ENCODE data around the gene OR2T11.

The OR2T11 gene

GRCh38 chr1:248597589-248597988 lies 37.3 kb downstream of the OR2T11 start, which contains the start of gene OR2T10:
Gene OR2T10, minus strand, starts transcription at chr1:248597700. Its CDS starts 3,932 bp downstream, at chr1:248593768.
- DNase-seq (ENCODE audit: low read depth): no peak
- TF ChIP-seq, protein P1, sequence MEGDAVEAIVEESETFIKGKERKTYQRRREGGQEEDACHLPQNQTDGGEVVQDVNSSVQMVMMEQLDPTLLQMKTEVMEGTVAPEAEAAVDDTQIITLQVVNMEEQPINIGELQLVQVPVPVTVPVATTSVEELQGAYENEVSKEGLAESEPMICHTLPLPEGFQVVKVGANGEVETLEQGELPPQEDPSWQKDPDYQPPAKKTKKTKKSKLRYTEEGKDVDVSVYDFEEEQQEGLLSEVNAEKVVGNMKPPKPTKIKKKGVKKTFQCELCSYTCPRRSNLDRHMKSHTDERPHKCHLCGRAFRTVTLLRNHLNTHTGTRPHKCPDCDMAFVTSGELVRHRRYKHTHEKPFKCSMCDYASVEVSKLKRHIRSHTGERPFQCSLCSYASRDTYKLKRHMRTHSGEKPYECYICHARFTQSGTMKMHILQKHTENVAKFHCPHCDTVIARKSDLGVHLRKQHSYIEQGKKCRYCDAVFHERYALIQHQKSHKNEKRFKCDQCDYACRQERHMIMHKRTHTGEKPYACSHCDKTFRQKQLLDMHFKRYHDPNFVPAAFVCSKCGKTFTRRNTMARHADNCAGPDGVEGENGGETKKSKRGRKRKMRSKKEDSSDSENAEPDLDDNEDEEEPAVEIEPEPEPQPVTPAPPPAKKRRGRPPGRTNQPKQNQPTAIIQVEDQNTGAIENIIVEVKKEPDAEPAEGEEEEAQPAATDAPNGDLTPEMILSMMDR (conservative IDR thresholded peaks at IDR 0.05; ENCODE audit: low read depth, low read length): no peak

GRCh38 chr1:248596615-248597014 lies 38.3 kb downstream of the OR2T11 start:
- H3K4me3 ChIP-seq (ENCODE audit: low read length): no peak overlapping the region
- DNase-seq (ENCODE audit: low read depth): no peak
- TF ChIP-seq, protein P1 (conservative IDR thresholded peaks at IDR 0.05; ENCODE audit: low read depth, low read length): no peak

More at GRCh38 chr1:248597589-248597988, 37.3 kb downstream of the OR2T11 start, which contains the start of gene OR2T10:
- no peak within 1 kb of the TSS for H3K4me3 ChIP-seq (ENCODE audit: low read length)

- TF ChIP-seq, protein P1 (conservative IDR thresholded peaks at IDR 0.05; ENCODE audit: low read depth, low read length): no peak
- DNase-seq (ENCODE audit: low read depth): no peak
- no peak overlapping the region for H3K4me3 ChIP-seq (ENCODE audit: low read length)
Measured at GRCh38 chr1:248593226-248593625, 41.7 kb downstream of the OR2T11 start.

- H3K4me3 ChIP-seq (ENCODE audit: low read length): no peak overlapping the region
- TF ChIP-seq, protein P1 (conservative IDR thresholded peaks at IDR 0.05; ENCODE audit: low read depth, low read length): no peak
- DNase-seq (ENCODE audit: low read depth): no peak
Measured at GRCh38 chr1:248592655-248593054, 42.2 kb downstream of the OR2T11 start.

DNA sequence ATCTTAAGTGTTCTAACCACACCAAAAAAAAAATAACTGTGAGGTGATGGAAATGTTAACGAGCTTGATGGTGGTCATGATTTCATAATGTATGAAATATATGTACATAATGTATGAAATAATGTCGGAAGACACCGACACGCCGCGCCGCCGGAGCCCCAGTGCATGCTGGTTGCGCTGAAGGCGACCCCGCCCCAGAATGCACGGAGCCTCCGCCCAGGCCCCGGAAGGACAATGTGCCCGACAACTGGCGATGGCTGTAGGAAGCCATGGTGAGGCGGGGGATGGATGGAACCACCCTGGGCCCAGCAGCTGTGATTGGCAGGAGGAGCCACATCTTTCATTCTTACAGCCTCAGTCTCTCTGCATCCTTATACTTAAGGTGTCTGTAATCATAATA lies 44.8 kb downstream of the OR2T11 start:
- no peak for DNase-seq (ENCODE audit: low read depth)
- H3K4me3 ChIP-seq (ENCODE audit: low read length): no peak overlapping the region
- TF ChIP-seq, protein P1 (conservative IDR thresholded peaks at IDR 0.05; ENCODE audit: low read depth, low read length): no peak

- no peak for DNase-seq (ENCODE audit: low read depth)
- no peak overlapping the region for H3K4me3 ChIP-seq (ENCODE audit: low read length)
- TF ChIP-seq, protein P1 (conservative IDR thresholded peaks at IDR 0.05; ENCODE audit: low read depth, low read length): no peak
Measured at GRCh38 chr1:248589334-248589733, 45.6 kb downstream of the OR2T11 start.

DNA sequence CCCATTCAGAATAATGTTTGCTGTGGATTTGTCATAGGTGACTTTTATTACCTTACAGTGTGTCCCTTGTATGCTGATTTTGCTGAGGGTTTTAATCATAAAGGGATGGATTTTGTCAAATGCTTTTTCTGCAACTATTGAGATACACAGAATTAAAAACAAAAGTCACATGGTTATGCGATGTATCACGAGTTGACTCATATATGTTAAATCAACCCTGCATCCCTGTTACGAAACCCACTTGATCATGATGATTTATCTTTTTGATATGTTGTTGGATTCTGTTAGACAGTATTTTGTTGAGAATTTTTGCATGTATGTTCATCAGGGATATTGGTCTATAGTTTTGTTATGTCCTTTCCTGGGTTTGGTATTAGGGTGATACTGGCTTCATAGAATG lies 49.6 kb downstream of the OR2T11 start:
- no peak overlapping the region for H3K4me3 ChIP-seq (ENCODE audit: low read length)
- TF ChIP-seq, protein P1 (conservative IDR thresholded peaks at IDR 0.05; ENCODE audit: low read depth, low read length): no peak
- no peak for DNase-seq (ENCODE audit: low read depth)

All from retinal pigment epithelial cell (primary cell).